Lung microvascular endothelial cell (primary cell): ENCODE measurements around the gene EHD4. TPM values are rescaled to one million over a fixed set of nuclear protein-coding genes. Genes with fewer than 3 reads are reported as not detected.

Experiments
- DNase-seq, 2 donors: peaks; one replicate each; pipeline versions ENCODE4 v3.0.0 to v3.0.0-alpha.2; 2010; ENCODE audit warnings: low read depth in 2 of 2
- total RNA-seq: library from RNA; depleted of rRNA; stranded (reverse); fragments of >200 nt; gene quantifications from 2 replicates; pipeline ENCODE4 v1.2.1, GENCODE V29; 2014

EHD4 gene
- total RNA-seq, 1 donor from 2014 or later = 54.6 TPM

DNA sequence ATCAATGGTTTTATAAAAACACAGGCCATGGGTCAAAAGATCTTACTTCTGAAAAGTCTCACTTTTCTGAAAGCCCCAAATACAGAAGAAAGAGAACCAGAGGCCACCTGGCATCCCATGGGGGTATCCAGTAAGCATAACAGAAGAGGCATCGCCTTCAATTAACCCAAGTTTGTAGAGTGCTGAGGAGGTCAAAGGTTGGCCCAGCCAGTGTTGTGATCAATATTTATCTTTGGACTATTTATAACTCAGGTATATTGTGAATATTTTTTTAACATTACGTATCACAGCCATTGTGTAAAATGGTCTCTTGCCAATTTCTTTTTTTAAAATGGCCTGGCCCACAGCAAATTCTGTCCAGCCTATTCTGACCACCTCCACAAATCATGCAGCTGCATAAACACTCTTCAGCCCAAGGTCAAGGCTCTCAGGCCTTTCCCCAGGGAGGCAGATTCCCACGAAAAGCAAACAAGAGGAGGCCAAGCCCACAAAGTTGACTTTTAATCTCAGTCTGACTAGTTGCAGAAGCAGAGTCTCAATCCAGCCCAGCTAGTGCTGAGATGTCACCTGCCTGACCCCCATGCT is 52.3 kb downstream of the EHD4 start:
- peak; percentile 88 to 94 for DNase-seq

DNA sequence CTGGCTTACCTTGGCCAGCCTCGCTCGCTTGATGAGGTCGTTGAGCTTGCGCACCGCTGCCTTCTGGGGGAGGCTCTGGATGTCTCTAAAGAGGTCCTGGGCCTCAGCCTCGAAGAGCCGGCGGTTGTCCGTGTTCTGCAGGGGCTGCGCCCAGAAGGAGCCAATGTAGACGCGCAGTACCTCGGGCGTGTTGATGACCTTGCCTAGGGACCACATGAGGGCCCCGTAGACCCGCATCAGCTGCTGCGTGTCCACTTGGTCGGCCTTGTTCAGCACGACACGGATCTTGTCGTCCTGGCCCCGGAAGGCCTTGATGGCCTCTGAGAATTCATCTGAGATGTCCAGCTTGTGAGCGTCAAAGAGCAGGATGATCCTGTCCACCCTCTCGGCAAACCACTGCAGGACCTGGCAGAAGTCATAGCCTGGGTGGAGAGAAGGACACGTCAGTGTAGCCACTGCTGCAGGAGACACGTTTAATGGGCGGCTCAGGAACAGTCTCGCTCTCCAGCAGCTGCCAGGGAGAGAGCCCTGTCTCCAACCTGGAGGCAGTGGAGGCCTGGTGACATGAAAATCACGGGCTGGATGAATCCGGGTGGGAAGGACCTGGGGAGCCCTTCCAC is 53.0 kb downstream of the EHD4 start:
- no peak for DNase-seq

GRCh38 chr15:41918506-41919126 is 53.7 kb downstream of the EHD4 start:
- DNase-seq = no peak

DNA sequence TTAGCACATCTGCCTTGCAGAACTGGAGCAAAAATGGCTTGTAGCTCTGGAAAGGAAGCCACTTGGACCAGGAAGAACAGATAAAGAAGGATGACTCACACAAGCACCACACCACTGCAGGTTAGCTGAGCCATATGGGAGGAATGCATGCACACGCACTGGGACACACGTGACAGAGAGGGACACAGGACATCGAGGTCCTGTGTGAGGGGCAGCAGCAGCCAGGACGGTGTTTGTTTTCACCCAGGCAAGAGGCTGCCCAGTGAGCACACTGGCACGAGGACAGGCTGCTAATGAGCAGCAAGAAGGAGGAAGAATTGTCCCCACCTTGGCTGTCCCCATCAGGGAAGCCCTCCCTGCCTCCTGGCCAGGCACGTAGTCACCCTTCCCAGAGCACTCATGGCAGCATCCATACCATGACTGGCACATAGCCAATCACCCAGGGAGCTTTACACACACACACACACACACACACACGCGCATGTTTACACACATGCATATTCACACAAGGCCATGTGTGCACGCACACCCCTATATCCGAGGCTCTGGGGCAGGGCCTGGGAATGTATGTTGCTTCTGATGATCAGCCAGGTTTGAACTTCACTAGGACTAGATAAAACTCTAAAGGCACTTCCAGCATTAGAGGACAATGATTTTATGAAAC is 54.5 kb downstream of the EHD4 start:
- DNase-seq = peak; percentile 76 to 80

GRCh38 chr15:41915255-41915994 is 56.9 kb downstream of the EHD4 start:
- DNase-seq = no peak

DNA sequence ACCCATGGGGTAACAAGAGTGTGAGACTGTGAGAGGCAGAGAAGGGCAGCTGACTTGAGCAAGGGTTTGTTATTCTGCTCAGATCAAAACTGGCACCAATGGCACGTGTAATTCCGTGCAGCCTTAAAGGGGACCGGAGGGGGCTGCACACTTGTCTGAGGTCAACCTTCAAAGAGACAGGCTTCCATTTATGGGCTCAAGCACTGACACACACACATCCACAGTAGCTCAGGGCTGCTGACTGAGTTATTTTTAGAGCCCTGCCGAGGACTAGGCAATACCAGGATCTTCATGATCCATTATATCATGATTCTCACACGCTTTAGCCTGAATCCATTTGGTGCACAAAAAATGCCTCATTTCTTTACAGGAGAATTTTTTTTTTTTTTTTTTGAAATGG is 57.9 kb downstream of the EHD4 start:
- DNase-seq = no peak

DNA sequence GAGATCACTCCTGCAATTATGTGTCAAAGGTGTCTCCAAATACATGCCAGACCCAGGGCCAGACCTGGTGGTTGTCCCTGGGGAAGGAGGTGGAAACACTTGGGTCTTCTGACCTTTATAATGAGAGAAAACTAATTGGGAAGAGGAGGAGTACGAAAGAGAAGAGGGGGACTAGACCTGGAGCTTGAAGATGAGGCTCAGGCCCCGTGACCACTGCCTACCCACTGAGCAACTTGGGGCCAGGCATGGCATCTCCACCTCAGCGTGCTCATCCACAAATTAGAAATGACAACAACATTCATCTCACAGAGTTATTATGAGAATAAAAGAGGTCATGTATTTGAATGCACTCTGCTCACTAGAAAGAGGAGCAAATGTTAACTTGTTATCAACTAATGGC is 59.1 kb downstream of the EHD4 start:
- no peak for DNase-seq

GRCh38 chr15:41911691-41912345 is 60.5 kb downstream of the EHD4 start:
- no peak for DNase-seq

DNA sequence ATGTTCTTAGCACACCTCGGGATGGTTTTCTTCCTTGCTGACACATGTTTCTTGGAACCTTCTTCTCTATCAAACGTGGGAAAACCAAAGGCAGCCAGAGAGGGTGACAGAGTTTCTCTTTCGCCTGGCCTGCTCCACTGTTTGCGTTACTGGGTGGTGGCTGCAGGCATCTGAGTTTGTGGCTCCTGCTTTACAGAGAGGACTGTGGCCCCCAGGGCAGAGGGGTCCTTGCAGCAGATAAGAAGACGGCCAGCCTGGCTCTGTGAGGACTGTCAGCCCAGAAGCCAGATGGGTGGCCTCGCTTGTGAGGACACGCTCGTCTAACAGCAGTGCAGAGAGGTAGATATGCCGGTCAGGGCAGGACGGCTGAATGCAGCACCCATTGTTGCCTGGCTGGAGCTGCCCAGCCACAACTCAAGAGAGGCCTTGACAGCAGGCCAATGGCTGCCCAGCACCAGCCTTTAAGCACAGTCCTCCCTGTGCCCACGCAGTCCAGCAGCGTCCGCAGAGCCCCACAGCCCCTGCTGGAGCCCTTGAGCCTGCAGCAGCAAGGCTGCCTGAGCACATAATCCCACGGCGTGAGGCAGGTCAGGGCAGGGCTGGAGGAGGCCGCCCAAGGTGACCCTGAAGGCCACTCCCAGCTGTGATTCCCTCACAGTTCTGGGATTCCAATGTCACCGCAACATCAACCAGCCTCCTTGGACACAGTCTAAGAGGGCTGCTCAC is 63.5 kb downstream of the EHD4 start:
- no peak for DNase-seq

DNA sequence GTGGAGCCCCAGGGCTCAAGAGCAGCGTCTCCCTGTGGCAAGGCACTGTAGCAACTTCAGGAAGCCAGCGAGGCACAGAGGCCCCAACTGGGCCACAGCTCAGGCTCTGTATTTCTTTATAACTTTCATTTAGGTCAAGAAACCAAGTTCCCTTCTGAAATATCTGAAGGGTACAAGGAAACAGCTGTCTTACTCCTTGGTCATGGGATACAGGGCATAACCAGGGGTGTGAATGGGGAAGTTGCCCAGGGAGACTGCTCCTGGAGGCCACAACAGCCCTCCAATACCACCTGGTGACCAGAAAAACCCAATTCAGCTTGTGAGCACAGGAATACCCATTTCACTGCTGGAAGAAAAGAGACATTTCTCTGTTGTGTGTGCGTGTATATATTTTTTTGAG is 65.2 kb downstream of the EHD4 start:
- no peak for DNase-seq

DNA sequence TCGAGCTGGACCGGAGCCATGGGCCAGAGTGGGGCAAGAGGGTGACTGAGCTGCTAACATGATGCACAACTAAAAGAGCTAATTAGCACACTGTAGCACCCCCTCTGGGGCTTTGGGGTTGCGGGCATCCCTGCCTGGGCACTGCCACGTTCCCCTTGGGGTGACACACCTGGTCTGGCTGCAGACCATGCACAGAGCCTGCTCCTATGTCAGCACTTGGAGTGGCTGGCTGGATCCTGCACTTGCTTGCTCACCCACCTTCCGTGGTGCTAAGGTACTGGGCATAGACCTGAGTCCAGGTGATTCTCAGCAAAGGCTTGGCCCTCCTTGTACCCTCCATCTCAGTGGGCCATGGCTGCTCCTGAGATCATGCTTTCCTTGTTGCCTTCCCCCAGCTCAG is 65.7 kb downstream of the EHD4 start:
- no peak for DNase-seq

GRCh38 chr15:41905036-41905793 is 67.1 kb downstream of the EHD4 start:
- DNase-seq = no peak

DNA sequence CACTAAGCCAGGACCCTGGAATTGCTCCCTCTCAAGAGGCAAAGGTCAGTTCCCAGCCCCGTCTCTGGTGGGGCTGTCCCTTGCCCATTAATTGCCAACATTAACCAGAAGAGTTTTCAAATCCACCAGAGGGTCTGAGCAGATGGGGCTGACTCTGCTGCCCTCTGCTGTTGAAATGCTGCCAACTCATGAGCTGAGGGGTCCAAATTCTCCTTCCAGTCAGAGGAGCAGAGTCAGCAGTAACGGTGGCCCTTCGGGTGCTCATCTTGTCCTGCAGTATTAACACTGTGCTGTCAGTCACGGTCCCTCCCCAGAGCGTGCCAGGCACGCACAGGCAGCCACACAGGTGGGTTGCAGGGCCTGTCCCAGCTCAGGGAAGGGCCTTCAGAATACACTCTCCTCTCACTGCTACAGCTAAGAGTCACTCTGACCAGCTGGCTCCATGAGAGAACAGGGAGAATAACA is 67.8 kb downstream of the EHD4 start:
- peak; percentile 68 to 78 for DNase-seq

- DNase-seq = no peak
Observed at GRCh38 chr15:41903782-41904181, 68.6 kb downstream of the EHD4 start.

DNA sequence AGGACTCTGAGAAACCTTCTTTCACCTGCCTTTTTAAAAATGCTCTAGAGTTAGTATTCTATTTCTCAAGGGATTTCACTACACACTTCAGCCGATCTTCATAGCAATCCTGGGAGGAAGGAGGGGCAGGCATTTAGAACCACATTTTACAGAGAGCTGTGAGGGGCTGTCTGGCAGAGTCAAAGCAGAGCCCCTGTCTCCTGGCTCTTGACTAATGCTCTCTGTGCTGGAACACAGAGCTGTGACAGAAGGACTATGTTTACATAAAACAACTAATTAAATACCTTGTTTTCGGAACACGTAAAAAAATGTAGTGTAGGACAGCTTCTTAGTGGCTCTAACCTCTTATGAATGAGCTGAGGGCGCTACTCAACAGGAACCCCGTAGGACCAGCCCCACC is 70.9 kb downstream of the EHD4 start:
- no peak for DNase-seq

- DNase-seq = no peak
Observed at GRCh38 chr15:41900526-41901380, 71.6 kb downstream of the EHD4 start.

DNA sequence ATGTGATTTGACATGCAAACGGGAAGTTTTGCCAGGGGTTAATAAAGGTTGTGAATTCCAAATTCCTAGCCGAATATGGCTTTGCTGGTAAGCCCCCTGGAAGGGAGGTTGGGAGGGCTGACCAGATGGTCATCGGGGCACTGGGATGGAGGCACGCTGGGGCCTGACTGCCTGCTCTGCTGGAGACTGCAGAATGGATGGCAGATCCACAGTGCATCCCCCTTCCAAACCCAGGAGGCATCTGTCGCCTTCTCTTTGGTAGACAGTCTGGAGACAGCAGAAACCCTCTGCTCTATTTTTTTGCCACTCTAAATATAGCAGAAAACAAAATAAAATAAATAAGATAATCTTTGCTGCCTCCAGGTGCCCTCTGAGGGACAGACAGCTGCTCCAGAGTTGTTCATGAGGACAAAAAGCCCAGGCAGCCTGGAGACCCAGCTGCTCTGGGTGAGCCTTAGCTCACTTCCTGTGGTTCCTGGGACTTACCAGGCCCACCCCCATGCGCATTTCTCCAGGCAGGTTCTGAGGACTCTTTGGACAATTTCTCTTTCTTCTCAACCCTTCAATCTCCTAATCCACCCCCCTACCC is 72.4 kb downstream of the EHD4 start:
- no peak for DNase-seq

DNA sequence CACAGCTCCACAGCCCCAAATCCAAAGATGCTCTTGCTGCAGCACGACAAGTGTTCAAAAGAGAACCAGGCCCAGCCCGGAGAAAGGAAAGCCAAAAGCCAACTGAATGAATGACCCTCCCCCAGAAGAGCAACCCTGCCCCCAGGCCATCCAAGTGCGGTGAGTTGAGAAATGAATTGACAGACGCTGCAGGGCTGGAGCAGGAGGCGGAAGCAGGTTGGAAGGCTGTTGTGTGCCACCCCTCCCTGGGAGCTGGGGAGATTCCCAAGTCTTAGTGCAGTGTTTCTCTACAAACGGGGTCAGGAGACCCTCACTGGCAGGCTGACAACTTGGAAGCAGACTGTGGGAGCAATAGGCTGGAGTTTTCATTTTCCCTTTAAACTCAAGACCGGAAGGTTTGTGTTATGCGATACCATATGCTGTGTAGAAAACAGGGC is 75.0 kb downstream of the EHD4 start:
- no peak for DNase-seq

GRCh38 chr15:41896566-41896965 is 75.8 kb downstream of the EHD4 start:
- DNase-seq = no peak
